ENCODE data around the gene SLC34A1. TPM values are rescaled to one million over a fixed set of nuclear protein-coding genes. Genes with fewer than 3 reads are reported as not detected.

The SLC34A1 gene
- total and polyA plus RNA-seq, 2 of the 13 experiments (the other 11 are each of a cell fraction or from before 2014, with no cell fraction given): 0.03 to 0.20 TPM

GRCh38 chr5:177447611-177448243 lies 63.5 kb downstream of the SLC34A1 start (continued):
- TF ChIP-seq ZNF382 (CRISPR knock-in tag; IDR thresholded peaks at IDR 0.05; ENCODE audit: borderline replicate concordance) (no peak), SIX4 (CRISPR knock-in tag; IDR thresholded peaks at IDR 0.05) (no peak), ZNF343 (CRISPR knock-in tag; IDR thresholded peaks at IDR 0.05) (peak; percentile 95), KDM3A (CRISPR knock-in tag; IDR thresholded peaks at IDR 0.05; ENCODE audit: low read depth) (no peak), ZSCAN12 (CRISPR knock-in tag; IDR thresholded peaks at IDR 0.05) (no peak), NFAT5 (CRISPR knock-in tag; IDR thresholded peaks at IDR 0.05) (no peak), LCORL (IDR thresholded peaks at IDR 0.05) (no peak), LCORL (CRISPR knock-in tag; IDR thresholded peaks at IDR 0.05) (peak; percentile 61), TRIM24 (CRISPR knock-in tag; IDR thresholded peaks at IDR 0.05) (no peak), MXD3 (CRISPR knock-in tag; IDR thresholded peaks at IDR 0.05) (peak; percentile 61), ZFP1 (CRISPR knock-in tag; IDR thresholded peaks at IDR 0.05) (no peak), NR2F6 (IDR thresholded peaks at IDR 0.05) (peak; percentile 89), NR2F6 (CRISPR knock-in tag; IDR thresholded peaks at IDR 0.05) (peak; percentile 93), XRCC5 (optimal IDR thresholded peaks at IDR 0.05; ENCODE audit: low read length) (peak; percentile 60), THAP9 (CRISPR knock-in tag; IDR thresholded peaks at IDR 0.05; ENCODE audit: borderline replicate concordance) (peak; percentile 47; the same call in 1 of the 2 replicates), ZBTB7B (CRISPR knock-in tag; IDR thresholded peaks at IDR 0.05) (0 out of 2 replicates have a peak, but pooled peaks have one; percentile 42), SALL2 (CRISPR knock-in tag; IDR thresholded peaks at IDR 0.05) (no peak)
- TF ChIP-seq, protein P1, sequence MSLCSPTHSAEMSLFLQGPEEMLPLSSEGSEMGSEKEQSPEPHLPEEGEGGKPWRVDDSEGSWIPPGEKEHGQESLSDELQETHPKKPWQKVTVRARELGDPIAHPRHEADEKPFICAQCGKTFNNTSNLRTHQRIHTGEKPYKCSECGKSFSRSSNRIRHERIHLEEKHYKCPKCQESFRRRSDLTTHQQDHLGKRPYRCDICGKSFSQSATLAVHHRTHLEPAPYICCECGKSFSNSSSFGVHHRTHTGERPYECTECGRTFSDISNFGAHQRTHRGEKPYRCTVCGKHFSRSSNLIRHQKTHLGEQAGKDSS (CRISPR knock-in tag; IDR thresholded peaks at IDR 0.05; ENCODE audit: borderline replicate concordance, low read depth): peak; percentile 80; the same call in 1 of the 2 replicates
- TF ChIP-seq, protein P2, sequence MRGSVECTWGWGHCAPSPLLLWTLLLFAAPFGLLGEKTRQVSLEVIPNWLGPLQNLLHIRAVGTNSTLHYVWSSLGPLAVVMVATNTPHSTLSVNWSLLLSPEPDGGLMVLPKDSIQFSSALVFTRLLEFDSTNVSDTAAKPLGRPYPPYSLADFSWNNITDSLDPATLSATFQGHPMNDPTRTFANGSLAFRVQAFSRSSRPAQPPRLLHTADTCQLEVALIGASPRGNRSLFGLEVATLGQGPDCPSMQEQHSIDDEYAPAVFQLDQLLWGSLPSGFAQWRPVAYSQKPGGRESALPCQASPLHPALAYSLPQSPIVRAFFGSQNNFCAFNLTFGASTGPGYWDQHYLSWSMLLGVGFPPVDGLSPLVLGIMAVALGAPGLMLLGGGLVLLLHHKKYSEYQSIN (CRISPR knock-in tag; IDR thresholded peaks at IDR 0.05; ENCODE audit: borderline replicate concordance): no peak
